PC-9 (cell line): ENCODE data around the gene C1orf105. TPM values are rescaled to one million over a fixed set of nuclear protein-coding genes. Genes with fewer than 3 reads are reported as not detected.
A peak's percentile ranks its signal among the peaks of the same experiment; 100 is the strongest.

Experiments
- BruUV-seq: library from RNA; stranded (reverse); fragments of 400-500 nt; replicated peaks from 2 replicates; lab custom pipeline; 2021; lab: Mats Ljungman, UMichigan
- CTCF ChIA-PET: fragments of 300-600 bp; sonication (Branson Sonifier 250); formaldehyde crosslinking; loops from one replicate; lab custom pipeline; 2022; ENCODE audit warnings: antibody characterized with exemption; lab: Charles Lee
- POLR2A ChIA-PET: fragments of 300-600 bp; sonication (Branson Sonifier 250); formaldehyde crosslinking; loops from one replicate; lab custom pipeline; 2022; ENCODE audit warnings: antibody characterized with exemption; ENCODE audit not compliant: unreplicated experiment; lab: Charles Lee
- DNase-seq, 2 experiments: peaks; one replicate each; pipeline versions ENCODE4 v3.0.0 to v3.0.0-alpha.2; 2015 to 2022; ENCODE audit warnings: mixed read lengths in 1 of 2
- H2AFZ ChIP-seq: fragments of 200-600 bp; sonication (generic); 2 replicates; pipeline ENCODE4 v1.8.1; 2017; ENCODE audit warnings: antibody characterized with exemption
- H3F3A ChIP-seq: fragments of 200-600 bp; sonication (generic); 2 replicates; pipeline ENCODE4 v1.8.1; 2017; ENCODE audit warnings: antibody characterized with exemption, mild to moderate bottlenecking, low read depth; ENCODE audit not compliant: insufficient read depth
- H3K27ac ChIP-seq: fragments of 200-600 bp; sonication (generic); 2 replicates; pipeline ENCODE4 v1.6.1; 2016; ENCODE audit warnings: mixed run types
- H3K27me3 ChIP-seq: fragments of 200-600 bp; sonication (generic); 2 replicates; pipeline ENCODE4 v1.6.1; 2016; ENCODE audit warnings: low read depth, mixed run types; ENCODE audit not compliant: insufficient read depth
- H3K36me3 ChIP-seq: fragments of 200-600 bp; sonication (generic); 2 replicates; pipeline ENCODE4 v1.6.1; 2016; ENCODE audit warnings: low read depth, mixed run types
- H3K4me1 ChIP-seq: fragments of 200-600 bp; sonication (generic); replicated peaks from 2 replicates; pipeline ENCODE4 v1.6.1; 2016; ENCODE audit warnings: mixed run types; ENCODE audit not compliant: insufficient read depth
- H3K4me2 ChIP-seq: fragments of 200-600 bp; sonication (generic); 2 replicates; pipeline ENCODE4 v1.6.1; 2017; ENCODE audit warnings: mixed run types
- H3K4me3 ChIP-seq: fragments of 200-600 bp; sonication (generic); 2 replicates; pipeline ENCODE4 v1.6.1; 2016; ENCODE audit warnings: mixed run types
- H3K79me2 ChIP-seq: fragments of 200-600 bp; sonication (generic); 2 replicates; pipeline ENCODE4 v1.6.1; 2017; ENCODE audit warnings: low read depth, mixed run types
- H3K9me2 ChIP-seq: fragments of 200-600 bp; sonication (generic); 2 replicates; pipeline ENCODE4 v1.8.1; 2017; ENCODE audit warnings: mild to moderate bottlenecking; ENCODE audit not compliant: insufficient read depth
- H3K9me3 ChIP-seq: fragments of 200-600 bp; sonication (generic); 2 replicates; pipeline ENCODE4 v1.8.1; 2016; ENCODE audit warnings: low read depth; ENCODE audit not compliant: insufficient read depth
- H4K20me1 ChIP-seq: fragments of 200-600 bp; sonication (generic); 2 replicates; pipeline ENCODE4 v1.8.1; 2017; ENCODE audit not compliant: insufficient read depth
- CTCF ChIP-seq: fragments of 200-600 bp; sonication (generic); conservative IDR thresholded peaks from 2 replicates; pipeline ENCODE4 v1.6.1; 2017; ENCODE audit warnings: mixed run types, antibody characterized with exemption, mild to moderate bottlenecking, moderate library complexity
- EZH2 ChIP-seq: fragments of 200-600 bp; sonication (generic); IDR thresholded peaks from 2 replicates; pipeline ENCODE4 v1.8.0; 2017; ENCODE audit warnings: antibody characterized with exemption, low read depth
- intact Hi-C: fragments of 100-400 bp; cut with micrococcal nuclease; formaldehyde crosslinking; loops from one replicate; pipeline ENCODE4 v1.10.0; 2022; ENCODE audit not compliant: unreplicated experiment
- total RNA-seq: library from RNA; stranded (reverse); gene quantifications from 2 replicates; pipeline ENCODE4 v1.2.3, GENCODE V29; 2021

C1orf105 gene
- total RNA-seq, 1 experiment from 2014 or later: not detected

DNA sequence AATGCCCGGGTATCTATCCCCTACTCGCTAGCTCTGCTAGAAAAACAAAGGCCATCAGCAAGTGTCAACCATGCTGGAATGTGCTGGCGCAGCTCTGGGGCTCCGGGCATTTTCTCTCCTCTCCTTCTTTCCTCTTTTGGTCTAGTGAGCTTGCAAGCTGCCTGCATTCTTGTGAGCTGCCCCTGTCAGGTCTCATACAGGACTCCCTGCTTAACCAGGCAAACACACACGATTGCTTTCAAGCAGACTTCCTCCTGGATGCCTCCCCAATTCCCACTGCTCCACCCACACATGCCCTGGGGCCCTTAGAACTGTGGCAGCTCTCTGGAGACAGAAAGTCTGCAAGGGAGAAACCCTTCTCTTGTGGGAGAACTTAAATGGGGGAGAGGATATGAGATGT lies 76.7 kb downstream of the C1orf105 start:
- H2AFZ ChIP-seq: no peak overlapping the region
- CTCF ChIA-PET: interaction anchor here (0.6 kb wide), 1 partner anchor 653 kb away, joined by 3 read pairs; no protein-coding TSS in a partner anchor

DNA sequence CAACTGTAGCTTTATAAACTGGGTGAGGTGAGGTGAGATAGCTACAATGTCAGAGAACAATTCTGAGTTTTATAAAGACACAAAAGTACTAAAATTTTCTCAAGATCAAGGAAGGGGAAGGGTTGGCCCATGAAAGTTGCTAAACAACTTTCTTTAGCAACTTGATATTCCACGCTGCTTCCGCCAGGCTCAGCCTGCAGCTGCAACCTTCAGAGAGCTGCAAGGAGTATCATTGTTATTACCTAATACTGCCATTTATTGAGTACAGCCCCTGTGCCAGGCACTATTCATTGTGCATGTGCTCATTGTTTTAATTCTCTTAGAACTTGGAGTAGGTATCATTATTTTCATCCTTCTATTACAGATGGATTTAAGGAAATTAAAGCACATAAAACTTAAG lies 78.4 kb downstream of the C1orf105 start:
- Histone ChIP-seq H4K20me1 (no peaks in the 10 kb centered on the region), H3K36me3 (no peaks in the 10 kb centered on the region), H3K4me2 (peak overlapping the region; percentile 24; the same call in 1 of the 2 replicates), H3K27ac (peak overlapping the region; percentile 41), H3K9me3 (no peaks in the 10 kb centered on the region), H2AFZ (no peak overlapping the region), H3K4me3 (no peak overlapping the region), H3K79me2 (no peaks in the 10 kb centered on the region), H3K4me1 (peaks cover 35% of the 10 kb centered on the region), H3F3A (peaks cover 26% of the 10 kb centered on the region), H3K9me2 (no peaks in the 10 kb centered on the region), H3K27me3 (no peaks in the 10 kb centered on the region)
- BruUV-seq: no TSS peak
- DNase-seq: peak in 1 of 2 experiments; percentile 20
- intact Hi-C loops: no loop called here
- CTCF ChIA-PET: interaction anchor here (0.6 kb wide), 1 partner anchor 176 kb away, joined by 34 read pairs; no protein-coding TSS in a partner anchor
- TF ChIP-seq CTCF (no peak), EZH2 (no peak)
- POLR2A ChIA-PET: no interaction called here

More for the DNA sequence above, 76.7 kb downstream of the C1orf105 start:
- no peaks in the 10 kb centered on the region for H3K79me2 ChIP-seq
- peak; percentile 63 to 83 for DNase-seq
- H3K36me3 ChIP-seq: no peaks in the 10 kb centered on the region
- peaks cover 35% of the 10 kb centered on the region for H3K4me1 ChIP-seq
- POLR2A ChIA-PET: interaction anchor here (0.6 to 1.2 kb wide), 2 partner anchors 35 to 105 kb away, joined by 9 read pairs; partner anchors contain the start of gene SUCO
- no peak overlapping the region for H3K27ac ChIP-seq
- peaks cover 26% of the 10 kb centered on the region for H3F3A ChIP-seq
- H3K4me2 ChIP-seq: peak overlapping the region; percentile 17
- no peaks in the 10 kb centered on the region for H3K9me3 ChIP-seq
- BruUV-seq: no TSS peak
- H4K20me1 ChIP-seq: no peaks in the 10 kb centered on the region
- H3K9me2 ChIP-seq: no peaks in the 10 kb centered on the region
- intact Hi-C loops: loop anchor here (1.0 kb wide), 4 partner anchors 19 to 142 kb away; no protein-coding TSS in a partner anchor
- H3K4me3 ChIP-seq: no peak overlapping the region
- no peak for TF ChIP-seq EZH2
- no peak for TF ChIP-seq CTCF
- no peaks in the 10 kb centered on the region for H3K27me3 ChIP-seq

DNA sequence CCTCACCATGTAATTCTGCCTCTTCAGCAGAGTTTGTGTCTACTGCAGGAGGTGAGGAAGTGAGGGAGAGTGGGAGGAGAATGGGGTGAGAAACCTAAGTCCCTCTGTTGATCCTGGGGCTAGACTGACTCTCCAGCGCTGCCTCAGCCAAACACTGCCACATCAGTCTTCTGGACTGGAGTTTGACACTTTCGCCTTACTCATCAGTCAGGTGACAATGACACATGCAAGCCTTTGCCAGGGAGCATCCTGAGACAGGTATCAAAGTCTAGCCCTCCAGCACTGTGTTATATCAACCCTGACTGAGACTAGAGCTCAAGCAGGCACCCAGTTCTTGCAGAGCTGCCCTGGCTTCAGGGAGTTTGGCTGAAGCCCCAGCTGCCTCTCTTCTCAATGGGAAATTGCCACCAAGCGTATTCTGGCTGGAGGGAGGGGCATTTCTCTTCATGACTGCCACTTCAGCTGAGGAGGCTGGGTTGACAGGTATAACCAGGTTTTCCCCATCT lies 79.2 kb downstream of the C1orf105 start:
- Histone ChIP-seq H3K9me3 (no peaks in the 10 kb centered on the region), H3F3A (peaks cover 26% of the 10 kb centered on the region), H3K36me3 (no peaks in the 10 kb centered on the region), H3K4me1 (peaks cover 35% of the 10 kb centered on the region), H4K20me1 (no peaks in the 10 kb centered on the region), H3K27ac (peak overlapping the region; percentile 41), H3K4me2 (peak overlapping the region; percentile 24), H3K79me2 (no peaks in the 10 kb centered on the region), H3K27me3 (no peaks in the 10 kb centered on the region), H3K9me2 (no peaks in the 10 kb centered on the region), H3K4me3 (no peak overlapping the region), H2AFZ (no peak overlapping the region)
- ChIA-PET POLR2A (interaction anchor here (0.6 kb wide), 1 partner anchor 50 kb away, joined by 4 read pairs; no protein-coding TSS in a partner anchor), CTCF (interaction anchor here (0.9 kb wide), 1 partner anchor 139 kb away, joined by 3 read pairs; no protein-coding TSS in a partner anchor)
- BruUV-seq: no TSS peak
- intact Hi-C loops: no loop called here
- DNase-seq: peak; percentile 63 to 88
- TF ChIP-seq CTCF: no peak
- no peak for TF ChIP-seq EZH2
